Uterus (tissue), 2 donors: ENCODE data around the gene RPS6KL1.

Source experiments
- POLR2A ChIP-seq, 2 donors: fragments of 450-650 bp; IDR thresholded peaks; one replicate each; pipeline ENCODE4 v1.6.1; 2016; ENCODE audit warnings: antibody characterized with exemption in 2 of 2, mild to moderate bottlenecking in 1 of 2, moderate library complexity in 1 of 2
- TF ChIP-seq, protein P1 (sequence below), 4 experiments: fragments of 200-600 bp in 2 of 4; fragments of 450-650 bp in 2 of 4; sonication (generic) in 2 of 4; IDR thresholded peaks; one replicate each; pipeline ENCODE4 v1.5.1; 2016 to 2019; ENCODE audit warnings: antibody characterized with exemption in 4 of 4, mild to moderate bottlenecking in 2 of 4, moderate library complexity in 1 of 4

DNA sequence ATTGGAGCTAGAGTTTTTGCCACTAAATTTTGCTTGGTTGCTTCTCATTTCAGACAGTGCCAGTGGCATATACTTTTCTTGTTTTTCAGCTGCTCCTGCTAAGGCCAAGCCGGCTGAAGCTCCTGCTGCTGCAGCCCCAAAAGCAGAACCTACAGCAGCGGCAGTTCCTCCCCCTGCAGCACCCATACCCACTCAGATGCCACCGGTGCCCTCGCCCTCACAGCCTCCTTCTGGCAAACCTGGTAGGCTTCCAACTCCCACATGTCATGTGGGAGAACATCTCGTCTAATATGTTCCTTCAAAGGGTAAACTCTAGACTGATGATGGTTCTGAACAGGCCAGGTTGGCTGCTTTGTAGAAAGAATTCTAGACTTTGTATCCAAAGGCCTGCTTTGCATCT, 30.3 kb downstream of the RPS6KL1 start:
- TF ChIP-seq, protein P1, sequence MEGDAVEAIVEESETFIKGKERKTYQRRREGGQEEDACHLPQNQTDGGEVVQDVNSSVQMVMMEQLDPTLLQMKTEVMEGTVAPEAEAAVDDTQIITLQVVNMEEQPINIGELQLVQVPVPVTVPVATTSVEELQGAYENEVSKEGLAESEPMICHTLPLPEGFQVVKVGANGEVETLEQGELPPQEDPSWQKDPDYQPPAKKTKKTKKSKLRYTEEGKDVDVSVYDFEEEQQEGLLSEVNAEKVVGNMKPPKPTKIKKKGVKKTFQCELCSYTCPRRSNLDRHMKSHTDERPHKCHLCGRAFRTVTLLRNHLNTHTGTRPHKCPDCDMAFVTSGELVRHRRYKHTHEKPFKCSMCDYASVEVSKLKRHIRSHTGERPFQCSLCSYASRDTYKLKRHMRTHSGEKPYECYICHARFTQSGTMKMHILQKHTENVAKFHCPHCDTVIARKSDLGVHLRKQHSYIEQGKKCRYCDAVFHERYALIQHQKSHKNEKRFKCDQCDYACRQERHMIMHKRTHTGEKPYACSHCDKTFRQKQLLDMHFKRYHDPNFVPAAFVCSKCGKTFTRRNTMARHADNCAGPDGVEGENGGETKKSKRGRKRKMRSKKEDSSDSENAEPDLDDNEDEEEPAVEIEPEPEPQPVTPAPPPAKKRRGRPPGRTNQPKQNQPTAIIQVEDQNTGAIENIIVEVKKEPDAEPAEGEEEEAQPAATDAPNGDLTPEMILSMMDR (IDR thresholded peaks at IDR 0.05), result no peak
- no peak for TF ChIP-seq POLR2A (IDR thresholded peaks at IDR 0.05)
